ENCODE measurements around the gene AHNAK. TPM values are rescaled to one million over a fixed set of nuclear protein-coding genes. Genes with fewer than 3 reads are reported as not detected.
A peak's percentile ranks its signal among the peaks of the same experiment; 100 is the strongest.

AHNAK gene
- total RNA-seq, 4 donors from 2014 or later = 374 to 1,261 (median 571) TPM

DNA sequence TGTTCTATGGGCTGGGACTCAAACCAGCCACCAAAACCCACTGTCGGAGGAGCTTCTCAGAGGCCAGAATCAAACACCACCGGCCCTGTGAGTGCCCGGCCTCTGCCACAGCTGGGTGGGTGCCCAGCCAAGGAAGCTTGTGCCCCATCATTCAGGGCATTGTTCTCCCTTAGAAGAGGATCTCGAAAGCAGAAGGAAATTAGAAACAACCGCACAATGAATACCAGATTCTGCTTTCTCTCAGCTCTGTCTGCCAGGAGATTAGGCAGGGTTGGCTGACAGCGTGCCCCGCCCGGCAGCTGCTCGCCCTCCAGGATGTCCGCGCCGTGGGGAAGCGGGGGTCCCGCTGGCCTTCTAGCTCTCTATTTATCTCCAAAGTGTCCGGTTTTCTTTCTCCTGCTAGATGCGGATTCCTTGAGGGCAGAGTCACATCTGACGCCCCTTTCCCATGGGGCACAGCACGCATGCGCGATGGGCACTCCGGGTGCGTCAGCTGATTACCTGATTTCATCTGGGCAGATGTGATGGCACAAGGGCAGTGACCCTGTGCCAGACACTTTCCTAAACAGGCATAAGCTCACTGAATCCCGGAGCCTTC lies 102.3 kb downstream of the AHNAK start:
- H3K36me3 ChIP-seq = no peaks in the 10 kb centered on the region
- intact Hi-C loops (cut with DNase I; ENCODE audit: low total_unique reads) = no loop called here
- peak; percentile 12 to 15 for TF ChIP-seq POLR2A (IDR thresholded peaks at IDR 0.05)
- TF ChIP-seq, protein P1, sequence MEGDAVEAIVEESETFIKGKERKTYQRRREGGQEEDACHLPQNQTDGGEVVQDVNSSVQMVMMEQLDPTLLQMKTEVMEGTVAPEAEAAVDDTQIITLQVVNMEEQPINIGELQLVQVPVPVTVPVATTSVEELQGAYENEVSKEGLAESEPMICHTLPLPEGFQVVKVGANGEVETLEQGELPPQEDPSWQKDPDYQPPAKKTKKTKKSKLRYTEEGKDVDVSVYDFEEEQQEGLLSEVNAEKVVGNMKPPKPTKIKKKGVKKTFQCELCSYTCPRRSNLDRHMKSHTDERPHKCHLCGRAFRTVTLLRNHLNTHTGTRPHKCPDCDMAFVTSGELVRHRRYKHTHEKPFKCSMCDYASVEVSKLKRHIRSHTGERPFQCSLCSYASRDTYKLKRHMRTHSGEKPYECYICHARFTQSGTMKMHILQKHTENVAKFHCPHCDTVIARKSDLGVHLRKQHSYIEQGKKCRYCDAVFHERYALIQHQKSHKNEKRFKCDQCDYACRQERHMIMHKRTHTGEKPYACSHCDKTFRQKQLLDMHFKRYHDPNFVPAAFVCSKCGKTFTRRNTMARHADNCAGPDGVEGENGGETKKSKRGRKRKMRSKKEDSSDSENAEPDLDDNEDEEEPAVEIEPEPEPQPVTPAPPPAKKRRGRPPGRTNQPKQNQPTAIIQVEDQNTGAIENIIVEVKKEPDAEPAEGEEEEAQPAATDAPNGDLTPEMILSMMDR (IDR thresholded peaks at IDR 0.05 in 4 of 5, conservative IDR thresholded peaks at IDR 0.05 in 1 of 5) = no peak
- H3K4me3 ChIP-seq = peak overlapping the region; percentile 41 to 65 (median 56)
- H3K9me3 ChIP-seq = no peaks in the 10 kb centered on the region
- H3K4me1 ChIP-seq = peaks cover 19 to 41% of the 10 kb centered on the region in 2 donors
- DNase-seq (peak; percentile 15 to 61), ATAC-seq (peak; percentile 23 to 56)
- H3K27ac ChIP-seq = peak overlapping the region; percentile 50 to 80 (median 73)
- in situ Hi-C loops (cut with MboI; ENCODE audit: low sequenced_read_pairs in 4 of 4) = no loop called here
- H3K27me3 ChIP-seq = no peaks in the 10 kb centered on the region

DNA sequence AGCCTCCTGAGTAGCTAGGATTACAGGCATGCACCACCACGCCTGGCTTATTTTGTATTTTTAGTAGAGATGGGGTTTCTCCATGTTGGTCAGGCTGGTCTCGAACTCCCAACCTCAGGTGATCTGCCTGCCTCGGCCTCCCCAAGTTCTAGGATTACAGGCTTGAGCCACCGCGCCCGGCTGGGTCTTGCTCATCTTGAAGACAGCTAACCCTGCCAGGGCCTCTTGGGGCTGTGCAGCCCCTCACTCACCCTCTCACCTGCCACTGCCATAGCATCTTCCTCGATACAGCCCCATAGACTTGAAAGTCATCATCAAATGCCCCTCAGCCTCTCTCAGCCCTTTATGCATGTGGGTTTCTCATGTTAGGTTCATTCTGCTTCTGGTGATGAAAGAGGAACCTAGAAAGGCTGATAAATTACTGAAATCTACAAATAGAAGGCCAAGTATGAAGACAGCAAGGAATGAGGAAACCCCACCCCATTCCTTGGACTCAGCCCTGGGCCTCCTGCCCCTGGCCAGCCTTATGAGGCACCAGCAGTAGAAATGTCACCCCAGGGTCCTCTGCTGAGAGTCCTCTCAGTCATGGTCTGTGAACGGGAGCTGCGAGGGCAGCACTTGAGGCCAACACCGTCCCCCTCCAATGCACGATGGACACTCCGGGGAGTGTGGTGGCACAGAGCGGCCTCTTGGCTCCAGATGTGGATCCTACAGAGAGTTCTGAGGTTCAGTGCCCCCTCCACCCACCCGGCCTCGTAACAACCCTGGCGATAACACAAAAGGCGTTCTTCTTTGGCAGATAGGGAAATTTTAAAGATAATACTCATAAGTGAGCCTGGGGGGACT lies 103.0 kb downstream of the AHNAK start:
- Histone ChIP-seq H3K4me1 (peaks cover 19 to 41% of the 10 kb centered on the region in 2 donors), H3K9me3 (no peaks in the 10 kb centered on the region), H3K27me3 (no peaks in the 10 kb centered on the region), H3K36me3 (no peaks in the 10 kb centered on the region), H3K27ac (peak overlapping the region; percentile 50 to 80 (median 73)), H3K4me3 (peak overlapping the region; percentile 41 to 65 (median 56))
- ATAC-seq (peak; percentile 51 to 55), DNase-seq (peak; percentile 25 to 58)
- in situ Hi-C loops (cut with MboI; ENCODE audit: low sequenced_read_pairs in 4 of 4) = no loop called here
- TF ChIP-seq, protein P1 (IDR thresholded peaks at IDR 0.05 in 4 of 5, conservative IDR thresholded peaks at IDR 0.05 in 1 of 5) = no peak
- TF ChIP-seq POLR2A (IDR thresholded peaks at IDR 0.05) = no peak
- intact Hi-C loops (cut with DNase I; ENCODE audit: low total_unique reads) = no loop called here

DNA sequence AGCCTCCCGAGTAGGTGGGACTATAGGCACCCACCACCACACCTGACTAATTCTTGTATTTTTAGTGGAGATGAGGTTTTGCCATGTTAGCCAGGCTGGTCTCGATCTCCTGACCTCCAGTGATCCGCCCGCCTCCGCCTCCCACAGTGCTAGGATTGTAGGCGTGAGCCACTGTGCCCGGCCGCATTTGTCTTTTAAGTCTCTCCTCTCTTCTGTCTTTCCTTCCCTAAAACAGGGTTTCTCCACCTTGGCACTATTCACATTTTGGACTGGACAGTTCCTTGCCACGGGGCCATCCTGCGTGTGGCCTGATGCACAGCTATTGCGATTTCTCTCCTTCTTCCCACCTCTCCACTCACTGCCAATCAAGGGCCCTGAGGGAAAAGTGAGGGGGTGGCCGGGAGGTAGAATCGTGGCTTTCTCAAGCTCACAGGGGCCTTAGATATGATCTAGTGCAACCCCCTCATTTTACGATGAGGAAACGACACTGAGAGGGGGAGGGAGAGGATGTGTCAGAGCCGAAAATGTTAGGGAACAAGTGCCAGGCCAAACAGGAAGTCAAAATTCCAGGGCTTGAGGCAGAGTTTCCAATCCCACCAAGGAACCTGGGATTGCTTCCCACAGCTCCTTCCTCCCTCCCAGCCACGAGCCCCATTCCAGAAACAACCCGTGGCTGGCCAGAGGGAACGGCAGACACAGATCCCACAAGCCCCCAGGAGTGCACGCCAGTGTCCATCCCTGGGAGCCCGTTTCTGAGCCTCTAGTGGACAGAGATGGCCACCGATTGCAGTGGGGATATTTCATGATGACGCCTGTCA lies 106.6 kb downstream of the AHNAK start:
- ATAC-seq (peak in 1 of 2 donors; percentile 37), DNase-seq (peak in 1 of 2 donors; percentile 38)
- H3K27ac ChIP-seq = peak overlapping the region; percentile 56 to 74 (median 69)
- TF ChIP-seq, protein P1 (IDR thresholded peaks at IDR 0.05 in 4 of 5, conservative IDR thresholded peaks at IDR 0.05 in 1 of 5) = no peak
- TF ChIP-seq POLR2A (IDR thresholded peaks at IDR 0.05) = no peak
- peaks cover 15 to 29% of the 10 kb centered on the region in 2 donors for H3K4me1 ChIP-seq
- in situ Hi-C loops (cut with MboI; ENCODE audit: low sequenced_read_pairs in 4 of 4) = no loop called here
- intact Hi-C loops (cut with DNase I; ENCODE audit: low total_unique reads) = no loop called here
- no peaks in the 10 kb centered on the region for H3K36me3 ChIP-seq
- no peaks in the 10 kb centered on the region for H3K27me3 ChIP-seq
- H3K9me3 ChIP-seq = no peaks in the 10 kb centered on the region
- peak overlapping the region in 1 of 4 donors; percentile 24 for H3K4me3 ChIP-seq

DNA sequence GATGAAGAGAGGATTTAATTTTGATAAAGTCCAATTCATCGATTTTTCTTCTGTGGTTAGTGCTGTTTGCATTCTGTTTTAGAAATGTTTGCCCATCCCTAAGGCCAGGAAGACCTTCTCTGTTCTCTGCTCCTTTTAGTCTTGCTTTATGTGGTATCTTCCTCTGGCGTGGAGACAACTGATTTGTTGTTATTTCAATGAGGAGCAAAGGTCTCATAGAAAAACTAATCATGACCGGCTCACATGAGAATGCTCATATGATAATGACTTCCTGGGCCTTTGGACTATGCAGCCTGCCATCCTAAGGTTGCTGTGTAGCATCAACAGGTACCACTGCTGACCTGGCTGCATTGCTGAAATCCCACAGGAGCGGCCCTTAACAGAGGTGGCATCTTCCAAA lies 108.0 kb downstream of the AHNAK start:
- H3K9me3 ChIP-seq = no peaks in the 10 kb centered on the region
- no peak overlapping the region for H3K4me3 ChIP-seq
- DNase-seq (no peak), ATAC-seq (no peak)
- no peaks in the 10 kb centered on the region for H3K27me3 ChIP-seq
- no peaks in the 10 kb centered on the region for H3K36me3 ChIP-seq
- peaks cover 6 to 25% of the 10 kb centered on the region in 2 donors for H3K4me1 ChIP-seq
- TF ChIP-seq, protein P1 (IDR thresholded peaks at IDR 0.05 in 4 of 5, conservative IDR thresholded peaks at IDR 0.05 in 1 of 5) = no peak
- TF ChIP-seq POLR2A (IDR thresholded peaks at IDR 0.05) = no peak
- in situ Hi-C loops (cut with MboI; ENCODE audit: low sequenced_read_pairs in 4 of 4) = no loop called here
- intact Hi-C loops (cut with DNase I; ENCODE audit: low total_unique reads) = no loop called here
- H3K27ac ChIP-seq = no peak overlapping the region
